Stimulated activated CD4-positive, alpha-beta T cell treated with anti-CD3 and anti-CD28 coated beads, Interleukin-1b, Interleukin-23, amount 100 ng/mL, for 48 hours (primary cell): ENCODE measurements around the gene PTPRD.

Source experiments
- DNase-seq: peaks from one replicate; pipeline ENCODE4 v3.0.0-alpha.2; 2020

The PTPRD gene

DNA sequence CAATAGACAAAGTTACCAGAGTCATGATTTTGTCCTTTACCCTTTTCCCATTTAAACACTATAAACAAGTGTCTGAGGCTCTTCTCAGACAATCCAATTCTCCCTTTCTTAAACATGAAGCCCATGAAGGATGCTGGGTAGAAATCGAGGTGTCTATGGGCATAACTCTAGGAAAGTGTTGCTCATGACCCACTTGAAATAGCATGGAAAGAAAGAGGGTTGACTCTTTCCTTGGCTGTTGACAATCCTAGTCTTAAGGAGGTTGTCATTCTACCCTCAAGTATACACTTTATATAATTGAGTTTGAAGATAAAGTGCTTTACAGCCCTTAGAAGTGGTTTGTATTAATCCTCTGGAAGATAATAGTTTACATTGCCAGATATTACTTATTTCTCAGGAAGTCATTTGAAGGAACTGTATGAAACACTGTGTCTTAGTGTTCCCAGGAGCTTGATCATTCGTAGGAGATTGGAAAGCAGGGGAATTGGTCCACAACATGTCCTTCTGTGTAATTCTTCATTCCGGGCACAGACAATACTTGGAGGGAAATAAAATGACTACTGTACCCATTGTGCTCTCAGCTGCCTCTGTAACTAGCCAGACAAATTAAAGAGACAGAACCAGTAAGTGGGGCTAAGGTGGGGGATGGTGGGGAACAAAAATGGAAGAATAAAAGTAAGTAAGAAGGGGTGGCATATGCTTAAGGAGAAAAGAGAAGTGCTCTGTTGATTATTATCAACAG is 1734.9 kb downstream of the PTPRD start:
- no peak for DNase-seq

- no peak for DNase-seq
Measured at GRCh38 chr9:8876303-8876702, 1736.5 kb downstream of the PTPRD start.

- DNase-seq = no peak
Measured at GRCh38 chr9:8874482-8874881, 1738.3 kb downstream of the PTPRD start.

- no peak for DNase-seq
Measured at GRCh38 chr9:8872802-8873201, 1740.0 kb downstream of the PTPRD start.

GRCh38 chr9:8871796-8872445 is 1740.9 kb downstream of the PTPRD start:
- no peak for DNase-seq

DNA sequence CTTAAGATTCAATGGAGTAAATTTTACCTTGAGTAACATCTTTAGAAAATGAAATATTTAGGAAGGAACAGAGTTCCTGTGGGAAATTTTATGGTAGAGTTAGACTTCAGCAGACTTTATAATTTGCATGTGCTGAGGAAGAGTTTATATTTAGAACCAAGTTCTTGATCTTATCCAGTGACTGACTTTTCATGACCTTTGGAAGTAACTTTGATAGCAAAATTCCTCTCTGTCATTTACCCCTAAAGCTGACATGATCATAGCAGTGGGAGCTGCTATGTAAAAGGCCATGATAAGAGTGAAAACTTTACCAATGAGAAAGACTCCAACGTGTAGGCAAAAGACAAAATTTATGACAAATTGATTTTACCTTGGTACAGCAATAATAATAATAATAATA is 1741.4 kb downstream of the PTPRD start:
- DNase-seq = no peak

GRCh38 chr9:8869812-8870211 is 1743.0 kb downstream of the PTPRD start:
- no peak for DNase-seq

GRCh38 chr9:8868632-8869031 is 1744.2 kb downstream of the PTPRD start:
- no peak for DNase-seq

- no peak for DNase-seq
Measured at GRCh38 chr9:8867148-8867547, 1745.7 kb downstream of the PTPRD start.

- DNase-seq = no peak
Measured at GRCh38 chr9:8864545-8864896, 1748.3 kb downstream of the PTPRD start.

DNA sequence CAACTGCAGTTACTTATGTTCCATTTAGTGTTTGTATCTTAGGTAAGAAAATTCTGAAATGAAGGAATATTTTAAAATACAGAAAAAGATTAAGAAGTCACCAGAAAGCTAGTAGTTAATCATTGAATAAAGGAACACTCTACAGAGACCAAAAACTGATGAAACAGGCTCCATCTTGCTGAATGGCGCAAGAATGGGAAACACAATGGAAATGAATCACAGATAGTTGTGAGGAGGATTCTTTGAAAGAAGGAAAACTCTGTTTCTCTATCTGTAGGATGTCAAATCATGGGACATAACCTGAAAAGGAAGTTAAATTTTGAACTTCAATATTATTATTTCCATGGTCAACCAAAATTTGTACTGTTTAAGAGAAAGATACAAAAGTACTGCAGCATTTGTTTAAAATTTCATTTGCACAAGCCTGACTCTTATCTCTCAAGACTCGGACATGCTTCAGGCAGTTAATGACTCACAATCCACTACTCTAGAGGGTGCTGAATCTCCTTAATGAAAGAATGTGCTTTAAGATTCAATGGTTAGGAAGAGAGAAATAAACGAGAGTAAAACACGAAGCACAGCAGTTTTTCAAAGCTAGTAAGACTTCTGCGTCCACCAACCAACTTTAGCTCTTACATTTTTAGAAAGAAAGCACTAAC is 1748.8 kb downstream of the PTPRD start:
- DNase-seq = no peak

- no peak for DNase-seq
Measured at GRCh38 chr9:8863069-8863468, 1749.7 kb downstream of the PTPRD start.

- no peak for DNase-seq
Measured at GRCh38 chr9:8860925-8861324, 1751.9 kb downstream of the PTPRD start.

GRCh38 chr9:8860086-8860485 is 1752.7 kb downstream of the PTPRD start:
- DNase-seq = no peak

DNA sequence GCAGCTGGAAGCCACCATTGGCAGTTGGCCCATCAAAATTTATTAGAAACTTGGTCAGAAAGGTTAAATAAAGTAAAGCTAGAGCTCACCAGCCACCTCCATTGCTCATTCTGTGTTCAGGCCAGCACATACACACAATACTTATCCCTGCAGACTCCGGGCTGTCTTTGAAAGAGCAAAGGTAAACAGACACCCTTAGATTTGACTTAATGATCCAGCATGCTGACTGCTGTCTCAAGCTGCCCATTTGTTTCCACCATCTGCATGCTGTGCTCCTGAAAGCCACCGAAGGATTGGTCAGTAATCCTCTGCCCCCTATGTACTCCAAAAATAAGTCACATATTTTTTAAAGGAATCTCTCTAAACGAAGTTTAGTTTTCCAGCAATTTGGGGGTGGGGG is 1753.4 kb downstream of the PTPRD start:
- no peak for DNase-seq

DNA sequence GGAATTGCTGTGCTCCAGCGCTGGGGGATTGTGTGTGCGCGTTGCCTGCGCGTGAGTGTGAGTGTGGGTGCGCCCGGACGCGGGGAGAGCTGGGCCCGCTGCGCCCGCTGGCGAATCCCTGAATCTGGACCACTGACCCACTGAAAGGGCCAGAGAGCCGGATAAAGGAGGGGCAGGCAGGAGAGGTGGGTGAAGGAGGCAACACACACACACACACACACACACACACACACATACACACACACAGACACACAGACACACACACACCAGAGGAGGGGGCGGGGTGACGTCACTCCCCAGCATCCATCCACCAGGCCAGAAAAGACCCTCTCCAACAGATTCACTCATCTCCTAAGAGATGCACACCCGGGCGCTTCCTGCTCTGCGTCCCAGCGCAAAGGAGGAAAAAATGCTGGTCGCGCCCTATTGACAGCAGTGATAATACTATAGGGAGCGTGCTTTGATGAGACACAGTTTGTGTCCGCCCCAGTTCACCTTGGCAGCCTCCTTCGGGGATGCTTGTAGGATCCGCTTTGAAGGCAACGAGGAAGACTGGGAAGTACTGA is 1754.1 kb downstream of the PTPRD start:
- DNase-seq = no peak

DNA sequence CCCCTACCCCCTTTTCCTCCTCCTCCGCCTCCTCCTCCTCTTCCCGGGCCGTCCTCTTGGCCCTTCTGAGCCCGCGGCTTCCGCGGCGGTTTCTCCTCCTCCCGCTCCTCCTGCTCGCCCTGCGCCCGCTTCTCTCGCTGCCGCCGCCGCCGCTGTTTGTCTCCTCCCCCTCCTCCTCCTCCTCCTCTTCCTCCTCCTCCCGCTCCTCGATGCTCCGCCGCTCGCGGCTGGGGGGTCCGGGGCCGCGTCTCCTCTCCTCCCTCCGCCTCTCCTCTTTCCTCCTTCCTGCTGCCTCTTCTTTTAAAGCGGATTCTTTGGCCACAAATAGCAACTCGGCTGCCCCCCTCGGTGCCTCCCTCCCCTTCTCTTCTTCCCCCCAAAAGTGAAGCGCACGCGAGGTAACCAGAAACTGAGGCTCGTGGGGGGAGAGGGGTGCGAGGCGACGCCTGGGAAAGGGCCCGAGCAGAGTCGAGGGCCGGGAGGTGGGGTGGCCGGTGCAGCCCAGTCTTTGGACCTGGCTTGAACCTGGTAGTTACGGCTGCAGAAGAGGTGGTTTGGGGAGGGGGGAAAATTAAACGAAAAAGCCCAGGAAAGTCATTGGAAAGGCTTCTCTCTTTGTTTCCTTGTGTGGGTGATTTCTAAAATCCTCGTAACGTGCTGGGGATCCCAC is 1754.7 kb downstream of the PTPRD start:
- DNase-seq = peak; percentile 8

- no peak for DNase-seq
Measured at GRCh38 chr9:8857068-8857925, 1755.5 kb downstream of the PTPRD start.

DNA sequence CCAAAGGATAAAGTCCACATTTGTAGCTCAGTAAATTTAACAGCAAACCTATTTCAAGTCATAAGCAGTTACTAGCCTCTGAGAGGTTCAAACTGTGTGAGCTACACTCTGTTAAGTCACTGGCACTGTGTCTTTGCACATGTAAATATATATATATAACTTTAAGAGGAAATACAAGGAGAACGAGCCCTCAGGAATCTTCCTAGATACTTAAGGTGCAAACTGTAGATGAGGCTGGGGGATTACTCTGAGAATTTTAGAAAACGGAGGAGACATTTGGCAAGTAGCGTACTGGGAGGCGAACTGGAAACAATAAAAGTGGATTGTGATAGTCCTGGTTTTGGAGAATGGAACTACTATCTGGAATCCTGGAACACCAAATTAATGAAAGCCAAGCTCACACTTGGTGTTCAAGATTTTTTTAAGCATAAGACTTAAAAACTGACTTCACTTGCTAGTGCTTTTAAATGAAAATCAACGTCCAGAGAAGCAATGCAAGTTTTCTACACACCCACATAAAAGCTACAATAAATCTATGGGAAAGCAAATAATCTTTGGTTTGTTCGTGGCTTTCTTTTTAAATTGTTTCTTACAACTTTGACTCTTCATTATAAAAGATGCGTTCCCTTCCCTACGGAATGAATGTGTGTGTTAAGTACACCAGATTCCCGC is 1756.3 kb downstream of the PTPRD start:
- no peak for DNase-seq

DNA sequence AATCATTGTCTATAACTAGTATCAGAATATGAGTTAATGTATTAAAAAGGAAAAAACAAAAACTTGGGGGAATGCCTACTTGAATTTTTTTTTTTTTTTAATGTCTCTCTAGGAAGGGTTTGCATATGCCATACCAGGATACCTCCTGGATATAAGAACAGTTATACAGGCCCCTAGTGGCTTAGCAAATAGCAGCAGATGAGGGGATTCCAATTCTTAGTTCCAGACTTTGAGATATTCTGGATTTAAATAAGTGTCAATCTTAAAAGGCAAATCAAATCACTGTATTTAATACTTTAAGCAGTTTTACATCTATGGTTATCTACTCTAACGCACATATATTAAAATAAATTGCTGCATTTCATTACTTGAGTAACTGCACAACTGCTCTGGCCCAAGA is 1757.8 kb downstream of the PTPRD start:
- DNase-seq = no peak

GRCh38 chr9:8852301-8852864 is 1760.4 kb downstream of the PTPRD start:
- no peak for DNase-seq
